HUES6 (cell line): Measurements from ENCODE around the gene MCAT.

Experiments used
- H3K27ac ChIP-seq: 2 replicates; pipeline ENCODE4 v1.7.0; 2013; ENCODE audit warnings: low read depth, mild to moderate bottlenecking, low read length, inconsistent platforms
- H3K27me3 ChIP-seq: 2 replicates; pipeline ENCODE4 v1.6.1; 2013; ENCODE audit warnings: low read length; ENCODE audit not compliant: control insufficient read depth, insufficient read depth
- H3K36me3 ChIP-seq: 2 replicates; pipeline ENCODE4 v1.6.1; 2013; ENCODE audit warnings: low read length; ENCODE audit not compliant: control insufficient read depth, insufficient read depth
- H3K4me1 ChIP-seq: 2 replicates; pipeline ENCODE4 v1.6.1; 2013; ENCODE audit warnings: low read length; ENCODE audit not compliant: control insufficient read depth, insufficient read depth
- H3K4me3 ChIP-seq: 2 replicates; pipeline ENCODE4 v1.5.1; 2013; ENCODE audit warnings: low read depth, low read length
- H3K9ac ChIP-seq: one replicate; pipeline ENCODE4 v1.6.1; 2013; ENCODE audit warnings: mild to moderate bottlenecking, low read length
- H3K9me3 ChIP-seq: 2 replicates; pipeline ENCODE4 v1.6.1; 2013; ENCODE audit warnings: low read depth, low read length; ENCODE audit not compliant: control insufficient read depth, insufficient read depth

Gene MCAT

GRCh38 chr22:43100225-43100624, 43.0 kb downstream of the MCAT start:
- Histone ChIP-seq H3K4me1 (peaks cover 10% of the 10 kb centered on the region), H3K9ac (no peak overlapping the region), H3K27ac (no peak overlapping the region), H3K27me3 (no peaks in the 10 kb centered on the region; the same call in 1 of the 2 replicates), H3K9me3 (peaks cover 17% of the 10 kb centered on the region), H3K36me3 (no peaks in the 10 kb centered on the region), H3K4me3 (no peak overlapping the region)

DNA sequence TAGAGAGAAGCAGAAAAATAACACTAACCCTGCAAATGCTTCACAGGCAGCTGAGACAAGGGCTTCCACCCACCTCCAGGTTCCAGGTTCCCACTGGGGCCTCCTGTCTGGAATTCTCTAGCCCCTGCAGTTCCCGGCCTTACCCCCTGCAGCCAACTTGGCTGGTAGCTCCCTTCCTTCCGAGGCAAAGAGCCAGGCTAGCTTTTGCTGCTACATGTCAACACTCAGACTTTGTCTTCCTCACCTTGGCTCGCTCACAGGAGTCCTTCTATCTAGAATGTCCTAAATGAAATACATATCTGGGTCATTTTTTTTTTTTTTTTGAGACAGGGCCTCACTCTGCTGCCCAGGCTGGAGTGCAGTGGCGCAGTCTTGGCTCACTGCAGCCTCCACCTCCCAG, 44.1 kb downstream of the MCAT start:
- H3K27me3 ChIP-seq = no peaks in the 10 kb centered on the region
- no peak overlapping the region for H3K9ac ChIP-seq
- H3K4me3 ChIP-seq = no peak overlapping the region
- peaks cover 18% of the 10 kb centered on the region for H3K9me3 ChIP-seq
- no peaks in the 10 kb centered on the region for H3K36me3 ChIP-seq
- no peak overlapping the region for H3K27ac ChIP-seq
- peaks cover 9% of the 10 kb centered on the region for H3K4me1 ChIP-seq

DNA sequence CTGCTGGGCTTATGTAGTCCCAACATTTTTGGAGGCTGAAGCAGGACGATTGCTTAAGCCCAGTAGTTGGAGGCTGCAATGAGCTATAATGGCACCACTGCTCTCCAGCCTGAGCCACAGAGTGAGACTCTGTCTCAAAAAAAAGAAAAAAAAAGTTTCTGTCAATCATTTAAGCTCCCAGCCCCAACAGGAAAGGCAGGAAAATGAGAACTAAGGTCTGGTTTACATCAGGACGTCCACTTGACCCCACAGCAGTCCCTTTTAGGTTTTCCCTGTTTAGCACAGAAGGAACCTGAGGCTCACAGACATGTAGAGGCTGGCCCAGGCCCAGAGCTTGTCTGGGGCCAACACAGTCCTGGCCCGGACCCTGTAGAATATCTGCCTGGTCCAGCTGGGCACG, 44.8 kb downstream of the MCAT start:
- Histone ChIP-seq H3K9me3 (peaks cover 18% of the 10 kb centered on the region), H3K36me3 (no peaks in the 10 kb centered on the region), H3K27me3 (no peaks in the 10 kb centered on the region), H3K4me1 (0 out of 2 replicates have a peak, but pooled peaks cover 2% of the 10 kb centered on the region), H3K27ac (no peak overlapping the region), H3K9ac (no peak overlapping the region), H3K4me3 (no peak overlapping the region)

DNA sequence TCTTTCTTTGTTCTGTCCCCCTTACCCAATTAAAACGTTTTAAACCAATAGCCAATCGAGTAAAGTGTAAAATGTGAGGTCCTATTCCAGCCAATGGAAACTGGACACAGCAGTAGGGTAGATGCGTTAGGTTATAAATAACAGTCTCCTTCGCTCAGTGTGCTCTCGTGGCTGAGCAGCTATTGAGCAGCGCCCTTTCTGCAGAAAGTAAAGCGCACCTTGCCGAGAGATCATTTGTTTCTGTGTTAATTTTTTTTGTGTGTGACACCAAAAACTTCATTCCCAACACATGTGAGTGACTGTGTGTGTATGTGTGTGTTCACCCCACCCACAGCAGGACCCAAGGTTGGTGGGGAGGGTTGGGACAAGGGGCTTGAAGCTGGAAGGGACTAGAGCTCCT, 46.8 kb downstream of the MCAT start:
- H3K4me1 ChIP-seq = 0 out of 2 replicates have a peak, but pooled peaks cover 2% of the 10 kb centered on the region
- no peaks in the 10 kb centered on the region for H3K36me3 ChIP-seq
- no peak overlapping the region for H3K4me3 ChIP-seq
- H3K9me3 ChIP-seq = peaks cover 18% of the 10 kb centered on the region
- H3K27ac ChIP-seq = no peak overlapping the region
- no peak overlapping the region for H3K9ac ChIP-seq
- no peaks in the 10 kb centered on the region for H3K27me3 ChIP-seq

- peaks cover 18% of the 10 kb centered on the region for H3K9me3 ChIP-seq
- H3K4me3 ChIP-seq = no peak overlapping the region
- H3K27me3 ChIP-seq = no peaks in the 10 kb centered on the region
- H3K9ac ChIP-seq = no peak overlapping the region
- H3K27ac ChIP-seq = no peak overlapping the region
- 0 out of 2 replicates have a peak, but pooled peaks cover 2% of the 10 kb centered on the region for H3K4me1 ChIP-seq
- no peaks in the 10 kb centered on the region for H3K36me3 ChIP-seq
These were observed 48.6 kb downstream of the MCAT start for GRCh38 chr22:43094551-43094950.

DNA sequence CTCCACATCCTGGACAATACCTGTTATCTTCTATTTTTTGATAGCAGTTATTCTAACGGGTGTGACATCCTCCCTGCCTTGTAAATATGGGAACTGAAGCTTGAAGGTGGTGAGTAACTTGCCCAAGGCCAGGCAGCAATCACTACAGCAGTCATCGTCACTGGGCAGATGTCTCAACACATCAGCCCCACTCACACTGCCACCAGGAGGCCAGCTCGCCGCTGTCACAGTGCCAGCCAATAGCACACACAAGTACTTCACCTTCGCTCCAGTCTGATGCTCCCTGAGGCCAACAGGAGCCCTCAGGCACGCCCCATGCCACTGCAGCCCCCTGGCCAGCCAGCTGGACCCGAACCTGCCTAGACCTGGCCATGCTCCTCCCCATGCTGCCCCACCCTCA, 49.1 kb downstream of the MCAT start:
- Histone ChIP-seq H3K27ac (no peak overlapping the region), H3K27me3 (no peaks in the 10 kb centered on the region), H3K4me1 (0 out of 2 replicates have a peak, but pooled peaks cover 2% of the 10 kb centered on the region), H3K36me3 (no peaks in the 10 kb centered on the region), H3K9ac (no peak overlapping the region), H3K9me3 (peaks cover 18% of the 10 kb centered on the region), H3K4me3 (no peak overlapping the region)

GRCh38 chr22:43092085-43092484, 51.1 kb downstream of the MCAT start:
- Histone ChIP-seq H3K36me3 (no peaks in the 10 kb centered on the region), H3K27me3 (no peaks in the 10 kb centered on the region), H3K4me1 (0 out of 2 replicates have a peak, but pooled peaks cover 2% of the 10 kb centered on the region), H3K9me3 (peaks cover 14% of the 10 kb centered on the region), H3K4me3 (no peak overlapping the region), H3K9ac (no peak overlapping the region), H3K27ac (no peak overlapping the region)

DNA sequence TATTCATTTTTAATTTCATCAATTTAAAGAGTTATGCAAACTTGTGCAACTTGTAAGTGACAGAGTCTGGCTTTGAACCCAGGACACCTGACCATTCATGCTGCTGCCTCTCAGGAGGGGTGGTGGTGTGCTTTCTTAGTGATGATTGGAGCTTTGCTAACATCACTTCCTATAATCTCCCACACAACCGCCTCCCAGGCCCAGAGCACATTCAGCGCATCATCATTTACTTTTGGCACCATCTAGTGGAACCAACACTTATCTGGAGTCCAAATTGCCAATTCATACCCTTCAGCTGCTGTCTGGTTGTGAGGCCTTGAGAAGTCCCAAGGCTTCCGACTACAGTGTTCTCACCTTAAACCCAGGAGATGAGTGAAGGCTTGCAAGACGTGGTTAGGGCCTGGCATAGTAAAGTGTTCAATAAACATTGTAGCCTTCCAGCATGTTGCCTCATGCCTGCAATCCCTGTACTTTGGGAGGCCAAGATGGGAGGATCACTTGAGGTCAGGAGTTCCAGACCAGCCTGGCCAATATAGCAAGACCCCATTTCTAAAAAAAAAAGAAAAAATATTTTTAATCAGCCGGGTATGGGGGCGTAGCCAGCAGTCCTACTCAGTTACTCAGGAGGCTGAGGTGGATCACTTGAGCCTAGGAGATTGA, 52.9 kb downstream of the MCAT start:
- H3K4me3 ChIP-seq = no peak overlapping the region
- H3K36me3 ChIP-seq = no peaks in the 10 kb centered on the region
- no peak overlapping the region for H3K27ac ChIP-seq
- peaks cover 1% of the 10 kb centered on the region; the same call in 1 of the 2 replicates for H3K9me3 ChIP-seq
- 0 out of 2 replicates have a peak, but pooled peaks cover 2% of the 10 kb centered on the region for H3K4me1 ChIP-seq
- no peak overlapping the region for H3K9ac ChIP-seq
- no peaks in the 10 kb centered on the region for H3K27me3 ChIP-seq

GRCh38 chr22:43088984-43089717, 54.0 kb downstream of the MCAT start, which contains the start of gene TTLL1:
TTLL1 (minus strand) TSS chr22:43089391; CDS start chr22:43075586, 13,805 bp downstream.
- H3K27me3 ChIP-seq = no peaks in the 10 kb centered on the region
- peak within 1 kb of the TSS; percentile 66 for H3K9ac ChIP-seq
- no peak within 1 kb of the TSS for H3K27ac ChIP-seq
- peak within 1 kb of the TSS; percentile 73 for H3K4me3 ChIP-seq
- no peaks in the 10 kb centered on the region for H3K36me3 ChIP-seq
- no peaks in the 10 kb centered on the region for H3K4me1 ChIP-seq
- H3K9me3 ChIP-seq = no peaks in the 10 kb centered on the region

DNA sequence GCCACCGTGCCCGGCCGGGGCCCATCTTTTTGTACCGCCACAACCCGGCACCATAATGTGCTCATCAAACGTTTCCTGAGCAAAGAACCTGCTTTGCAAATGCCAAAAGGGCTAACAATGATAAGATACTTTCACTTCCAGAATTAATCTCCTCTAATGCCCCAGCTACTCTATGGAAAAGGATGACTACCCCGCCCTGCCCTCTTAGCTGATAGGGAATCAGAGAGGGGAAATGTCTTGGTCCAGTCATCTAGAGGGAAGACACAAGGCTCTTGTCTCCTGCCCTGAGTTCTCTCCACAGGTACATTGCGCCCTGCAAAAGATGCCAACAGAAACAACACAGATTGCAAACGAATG, 54.6 kb downstream of the MCAT start:
- Histone ChIP-seq H3K9ac (peak overlapping the region; percentile 66), H3K4me3 (peak overlapping the region; percentile 73), H3K27ac (no peak overlapping the region), H3K9me3 (no peaks in the 10 kb centered on the region), H3K27me3 (no peaks in the 10 kb centered on the region), H3K4me1 (no peaks in the 10 kb centered on the region), H3K36me3 (no peaks in the 10 kb centered on the region)
